ENCODE results near the gene TMEM51. TPM values are rescaled to one million over a fixed set of nuclear protein-coding genes. Genes with fewer than 3 reads are reported as not detected.

TMEM51 gene
- total and polyA plus RNA-seq, 2 of the 13 experiments (the other 11 are each of a cell fraction or from before 2014, with no cell fraction given) = 12.2 to 22.3 TPM

GRCh38 chr1:15148475-15148874, 5.1 kb upstream of the TMEM51 start:
- H3K79me2 ChIP-seq (ENCODE audit: insufficient read depth, low read length) = peaks cover 20% of the 10 kb centered on the region
- no peak overlapping the region for H3K4me2 ChIP-seq (ENCODE audit: low read depth, low read length)
- no peak overlapping the region for H3K27ac ChIP-seq (ENCODE audit: extremely low read length, insufficient read depth, low read length)
- no peak overlapping the region for H3K9ac ChIP-seq (ENCODE audit: insufficient read depth, low read depth, low read length)
- no peak for DNase-seq (ENCODE audit: low spot score)
- POLR2A ChIA-PET = no interaction called here
- no peak overlapping the region for H2AFZ ChIP-seq (ENCODE audit: low read length)
- no peak for ATAC-seq
- TF ChIP-seq ZNF275 (CRISPR knock-in tag; IDR thresholded peaks at IDR 0.05; ENCODE audit: borderline replicate concordance) (no peak), SIN3B (IDR thresholded peaks at IDR 0.05; ENCODE audit: low read length) (no peak), PLSCR1 (CRISPR knock-in tag; IDR thresholded peaks at IDR 0.05; ENCODE audit: borderline replicate concordance) (no peak), SMYD3 (CRISPR knock-in tag; IDR thresholded peaks at IDR 0.05) (no peak), PRDM15 (CRISPR knock-in tag; IDR thresholded peaks at IDR 0.05) (no peak), ZKSCAN8 (CRISPR knock-in tag; IDR thresholded peaks at IDR 0.05; ENCODE audit: borderline replicate concordance) (no peak), PRDM10 (CRISPR knock-in tag; IDR thresholded peaks at IDR 0.05; ENCODE audit: low read depth) (no peak), TEAD3 (CRISPR knock-in tag; optimal IDR thresholded peaks at IDR 0.05; ENCODE audit: borderline replicate concordance) (no peak), NFYB (CRISPR knock-in tag; IDR thresholded peaks at IDR 0.05) (no peak), THAP8 (CRISPR knock-in tag; IDR thresholded peaks at IDR 0.05; ENCODE audit: borderline replicate concordance) (no peak), NFKBIZ (CRISPR knock-in tag; IDR thresholded peaks at IDR 0.05) (no peak), ZNF724P (CRISPR knock-in tag; IDR thresholded peaks at IDR 0.05; ENCODE audit: borderline replicate concordance) (no peak), TOPORS (CRISPR knock-in tag; IDR thresholded peaks at IDR 0.05) (no peak), ATAD3A (CRISPR knock-in tag; IDR thresholded peaks at IDR 0.05) (no peak)
- no peak overlapping the region for H3K4me3 ChIP-seq (replicated peaks in 1 of 3; ENCODE audit: insufficient read depth in 1 of 3, low read depth in 2 of 3, low read length in 3 of 3)
- in situ Hi-C loops (cut with HindIII; ENCODE audit: extremely low pct_ligation_motif_present, low pct_unique_long_range_greater_than_20kb) (no loop called here), intact Hi-C loops (cut with micrococcal nuclease; ENCODE audit: unreplicated experiment) (no loop called here)
- peaks cover 2 to 5% of the 10 kb centered on the region in 2 experiments; a peak in 1 of 5 replicates for H3K36me3 ChIP-seq (replicated peaks in 1 of 2; ENCODE audit: control insufficient read depth in 1 of 2, insufficient read depth in 2 of 2, low read length in 2 of 2)
- H3K9me3 ChIP-seq (ENCODE audit: low read length) = no peaks in the 10 kb centered on the region
- BruUV-seq (replicated peaks) = no TSS peak
- H3K4me1 ChIP-seq (ENCODE audit: insufficient read depth, low read length) = peaks cover 80% of the 10 kb centered on the region
- WGBS (ENCODE audit: low lambda C conversion rate) = 96% methylated on average over 9 of the region's 9 CpGs
- FAIRE-seq = no peak
- H4K20me1 ChIP-seq (ENCODE audit: insufficient read depth, low read length) = no peaks in the 10 kb centered on the region
- CTCF ChIA-PET (ENCODE audit: low intra/inter-chr PET ratio, low total read pairs) = no interaction called here
- no peaks in the 10 kb centered on the region for H3K27me3 ChIP-seq (ENCODE audit: control insufficient read depth in 1 of 2, insufficient read depth in 2 of 2, low read length in 2 of 2)
